GM19328 (cell line): ENCODE data around the gene B4GALT3.
"Not testable (repeated sequence)": the region's sequence is repeated elsewhere in the genome, so short reads cannot be mapped to it uniquely, and the experiment has no call there.

ENCODE experiments used
- ATAC-seq: cut with Tn5 transposase; IDR thresholded peaks from one replicate; pipeline ENCODE4 v1.9.1; 2021; ENCODE audit warnings: mild to moderate bottlenecking, moderate library complexity; ENCODE audit not compliant: unreplicated experiment

B4GALT3 gene

DNA sequence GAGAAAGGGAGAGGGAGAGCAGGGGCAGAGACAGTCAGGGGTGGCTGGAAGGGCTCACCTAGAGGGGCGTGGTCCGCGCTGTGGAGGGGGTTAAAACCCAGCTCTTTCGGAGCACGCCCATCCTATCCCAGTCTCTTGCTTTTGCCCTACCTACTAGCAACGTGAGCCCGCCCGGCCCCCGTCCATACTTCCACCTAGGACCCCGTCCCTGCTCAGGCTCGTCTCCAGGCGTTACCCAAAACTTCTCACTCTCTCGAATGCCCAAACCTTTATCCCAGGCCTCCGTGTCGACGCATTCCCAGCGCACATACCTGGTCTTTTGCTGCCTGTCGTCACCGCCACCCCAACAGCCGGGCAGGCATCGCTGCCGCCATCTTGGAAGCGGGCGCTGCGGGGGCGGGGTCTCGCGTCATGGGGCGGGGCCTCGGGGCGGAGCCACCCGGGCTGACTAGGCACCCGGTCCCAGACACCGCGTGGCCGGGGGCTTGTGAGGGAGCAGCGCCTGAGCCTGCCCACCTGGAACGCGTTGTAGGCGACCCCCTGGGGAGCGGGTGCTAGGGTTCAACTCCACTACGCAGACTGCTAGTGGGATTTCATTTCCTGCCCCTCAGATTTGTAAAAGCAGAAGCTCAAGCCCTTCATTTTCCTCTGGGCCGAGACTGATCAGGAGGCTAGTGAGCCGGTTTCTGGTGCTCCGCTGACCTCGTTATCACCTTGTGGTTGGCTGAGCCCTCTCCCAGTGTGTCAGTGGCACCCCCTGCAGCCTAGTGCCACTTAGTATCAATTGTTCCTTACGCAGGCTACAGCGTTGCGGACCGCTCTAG is at the start of gene B4GALT3:
Gene B4GALT3, minus strand, starts transcription at position 396 of the 824 bp plus-strand sequence. CDS start 1,447 bp downstream, outside the sequence.
- ATAC-seq, result peak; percentile 70

DNA sequence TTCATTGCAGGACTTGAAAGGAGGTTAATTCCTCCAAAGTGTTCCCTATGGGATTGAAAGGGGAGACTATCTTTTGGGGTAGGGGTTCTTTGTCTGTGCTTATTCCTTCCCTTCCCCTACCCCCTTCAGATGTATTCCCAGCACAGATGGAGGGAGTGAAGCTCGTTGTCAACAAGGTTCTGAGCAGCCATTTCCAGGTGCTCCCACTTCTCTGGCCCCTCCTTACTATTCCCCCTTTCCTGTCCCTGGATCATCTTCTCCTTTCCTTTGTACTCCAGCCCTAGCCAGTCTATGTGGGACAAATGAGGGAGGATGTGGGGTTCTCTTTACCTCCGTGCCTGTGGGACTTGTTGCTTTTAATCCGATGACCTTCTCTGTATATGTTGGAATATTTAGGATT is 49.5 kb upstream of the B4GALT3 start:
- ATAC-seq, result no peak

DNA sequence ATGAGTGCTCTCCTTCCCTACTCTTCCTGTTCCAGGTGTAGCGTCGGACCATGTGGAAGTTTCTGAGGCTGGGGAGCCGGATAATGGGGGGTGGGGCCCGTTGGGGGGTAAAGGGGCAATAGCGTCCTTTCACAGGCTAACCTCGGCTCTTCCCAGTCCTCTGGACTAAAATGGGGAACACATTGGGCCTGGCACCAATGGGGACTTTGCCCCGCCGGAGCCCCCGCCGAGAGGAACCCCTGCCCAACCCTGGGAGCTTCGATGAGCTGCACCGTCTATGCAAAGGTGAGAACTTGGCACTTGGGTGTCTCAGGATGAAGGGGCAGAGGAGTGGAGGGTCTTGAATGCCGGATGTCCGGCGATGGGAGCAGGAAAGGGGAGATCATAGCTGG is 49.0 kb upstream of the B4GALT3 start:
- ATAC-seq, result no peak

DNA sequence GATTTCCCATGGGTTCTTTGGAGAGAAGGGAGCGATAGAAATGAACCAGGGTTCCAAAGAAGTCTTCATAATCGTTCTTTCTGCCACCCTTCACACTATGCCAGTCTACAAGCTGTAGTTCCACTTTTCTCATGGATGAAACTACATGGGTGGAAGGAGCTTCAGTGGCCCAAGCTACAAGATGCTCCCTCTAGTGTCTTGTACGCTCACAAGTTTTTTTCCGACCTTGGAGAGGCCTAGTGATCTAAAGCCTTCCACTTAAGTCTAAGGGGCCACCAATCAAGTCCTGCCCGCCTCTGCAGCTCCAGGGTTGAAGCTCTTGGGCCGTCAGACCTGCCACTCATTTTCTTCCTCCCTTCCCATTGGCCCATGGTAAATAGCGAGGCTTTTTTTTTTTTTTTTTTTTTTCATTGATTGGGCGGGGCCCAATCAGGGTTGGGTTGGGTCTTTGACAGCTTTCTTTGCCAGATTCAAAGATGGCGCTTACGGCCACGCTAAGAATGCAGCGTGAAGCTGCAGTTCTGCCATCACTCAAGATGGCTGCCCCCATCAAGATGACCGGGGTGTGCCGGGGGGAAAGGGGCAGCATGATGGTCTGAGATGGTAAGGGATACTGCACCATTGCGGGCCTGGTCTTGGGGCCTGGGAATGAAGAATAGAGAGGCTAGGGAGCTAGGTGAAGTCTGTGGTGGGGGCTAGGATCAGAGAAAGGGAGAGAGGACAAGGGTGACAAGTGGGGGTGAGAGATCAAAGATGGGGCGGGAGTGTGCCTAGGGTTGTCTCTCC is 48.4 kb upstream of the B4GALT3 start, which contains the start of gene TOMM40L:
Gene TOMM40L, plus strand, starts transcription at position 527 of the 786 bp plus-strand sequence. CDS start 430 bp downstream, outside the sequence.
- peak; percentile 93 for ATAC-seq

DNA sequence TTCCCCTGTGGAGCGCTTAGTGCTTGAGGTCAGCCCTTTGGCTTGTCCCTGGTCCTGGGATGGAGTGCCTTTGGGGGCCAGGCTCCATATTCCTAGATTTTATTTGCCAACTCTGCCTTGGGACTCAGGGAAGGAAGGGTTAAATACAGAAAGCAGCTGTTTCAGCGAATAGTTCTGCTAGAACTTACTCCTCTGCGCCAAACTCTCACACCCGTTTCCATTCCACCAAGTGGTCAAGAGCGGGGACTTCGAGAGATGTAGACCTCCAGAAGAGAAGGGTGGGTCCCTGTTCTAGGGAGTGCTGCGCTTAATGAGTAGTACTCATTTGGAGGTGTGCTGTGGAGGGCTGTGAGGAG is 47.8 kb upstream of the B4GALT3 start:
- ATAC-seq, result no peak

DNA sequence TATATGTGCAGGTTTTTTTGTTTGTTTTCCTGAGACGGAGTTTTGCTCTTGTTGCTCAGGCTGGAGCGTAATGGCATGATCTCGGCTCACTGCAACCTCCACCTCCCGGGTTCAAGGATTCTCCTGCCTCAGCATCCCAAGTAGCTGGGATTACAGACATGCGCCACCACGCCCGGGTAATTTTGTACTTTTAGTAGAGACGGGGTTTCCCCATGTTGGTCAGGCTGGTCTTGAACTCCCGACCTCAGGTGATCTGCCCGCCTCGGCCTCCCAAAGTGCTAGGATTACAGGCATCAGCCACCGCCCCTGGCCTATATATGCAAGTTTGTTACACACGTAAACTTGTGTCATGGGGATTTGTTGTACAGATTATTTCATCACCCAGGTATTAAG is 47.4 kb upstream of the B4GALT3 start:
- not testable (repeated sequence) for ATAC-seq

DNA sequence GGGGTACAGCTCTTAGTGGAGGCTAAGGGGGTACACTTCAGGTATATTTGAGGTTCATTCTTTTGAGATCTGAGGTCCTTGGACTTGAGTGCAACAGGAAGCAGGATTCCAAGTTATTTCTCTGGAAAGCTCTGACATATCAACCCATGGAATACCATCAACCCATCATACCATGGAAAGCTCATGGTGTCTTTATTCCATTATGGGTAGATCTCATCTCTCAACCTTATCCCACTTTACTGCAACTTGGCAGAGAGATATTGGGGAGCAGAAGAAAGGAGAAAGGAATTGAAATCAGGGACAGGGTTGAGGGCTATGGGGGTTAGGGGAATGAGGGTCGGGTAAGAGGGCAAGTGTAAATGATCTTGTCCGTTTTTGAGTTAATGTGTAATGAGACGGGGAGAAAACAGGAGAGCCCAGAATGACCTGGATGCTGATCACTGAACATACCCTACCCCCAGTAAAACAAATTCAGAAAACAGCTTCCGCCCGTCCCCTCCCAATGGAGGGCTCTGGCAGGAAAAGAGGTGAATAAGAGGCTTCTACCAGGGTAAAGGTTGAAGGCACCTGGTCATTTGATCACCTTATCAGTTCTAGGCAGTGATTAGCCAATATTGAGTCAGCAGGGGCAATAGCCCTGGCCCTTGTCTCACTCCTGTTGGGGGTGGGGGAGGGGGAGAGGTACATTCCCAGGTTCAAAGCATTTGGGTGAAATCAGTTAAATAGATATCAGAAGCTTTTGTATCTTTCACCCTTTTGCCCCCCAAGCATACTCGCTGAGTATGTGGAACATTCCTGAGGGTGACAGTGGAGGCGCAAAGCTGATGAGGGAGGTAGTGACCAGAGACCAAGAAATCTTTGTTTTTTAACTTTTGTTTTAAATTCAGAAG is 46.7 kb upstream of the B4GALT3 start:
- ATAC-seq, result no peak

DNA sequence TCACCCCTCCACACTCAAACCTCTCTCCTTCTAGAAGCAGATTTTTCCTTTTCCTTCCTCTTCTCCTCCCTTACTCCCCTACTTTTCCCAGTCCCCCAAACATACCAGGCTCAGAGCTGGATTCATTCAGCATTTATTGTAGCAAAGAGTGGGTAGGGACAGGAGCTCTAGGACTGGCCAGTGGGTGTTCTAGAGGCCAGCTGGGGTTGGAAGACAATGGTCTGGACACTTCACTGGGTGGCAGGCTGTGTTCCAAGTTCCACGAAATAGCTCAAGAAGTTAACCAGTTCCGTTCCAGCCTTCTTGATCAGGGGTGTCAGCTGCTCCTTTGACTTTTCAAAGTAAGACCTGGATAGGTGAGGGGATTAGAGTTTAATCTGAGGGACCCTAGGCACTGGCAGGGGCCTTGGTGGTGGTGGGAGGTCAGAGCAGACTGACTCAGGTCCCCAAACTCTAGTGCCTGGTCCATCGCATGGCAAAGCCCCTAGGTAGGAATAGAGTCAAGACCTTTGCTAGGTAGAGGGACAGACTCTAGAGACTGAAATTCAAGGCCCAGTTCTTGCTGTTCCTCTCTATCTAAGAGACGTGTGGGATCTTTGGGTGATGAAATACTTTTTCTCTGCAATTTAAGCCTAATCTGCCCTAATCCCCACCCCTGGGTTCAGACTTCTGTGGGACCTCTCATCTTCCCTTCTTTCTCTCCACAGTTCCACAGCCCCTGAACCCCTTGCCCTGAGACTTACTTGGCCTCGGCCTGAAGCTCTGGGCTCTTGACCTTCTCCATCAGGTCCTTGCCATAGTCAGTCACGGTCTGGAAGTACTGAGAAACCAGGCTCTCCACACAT is 45.1 kb upstream of the B4GALT3 start:
- ATAC-seq, result no peak

DNA sequence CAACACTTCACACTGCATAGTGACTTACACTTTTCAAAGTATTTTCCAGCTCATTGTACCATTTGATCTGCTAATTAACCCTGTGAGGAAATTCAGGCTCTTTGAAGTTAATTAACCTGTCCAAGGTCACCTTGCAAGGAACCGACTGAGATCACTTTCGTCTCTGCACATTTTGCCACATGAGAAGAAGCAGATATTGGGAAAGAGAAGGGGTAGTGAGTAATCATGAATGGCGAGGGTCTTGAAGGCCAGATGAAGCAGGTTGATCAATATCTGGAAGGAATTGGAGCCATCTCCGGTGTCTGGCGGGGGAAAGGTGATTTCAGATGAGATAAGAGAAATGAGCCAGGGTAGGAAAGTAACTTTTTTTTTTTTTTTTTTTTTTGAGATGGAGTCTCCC is 42.7 kb upstream of the B4GALT3 start:
- ATAC-seq, result no peak

DNA sequence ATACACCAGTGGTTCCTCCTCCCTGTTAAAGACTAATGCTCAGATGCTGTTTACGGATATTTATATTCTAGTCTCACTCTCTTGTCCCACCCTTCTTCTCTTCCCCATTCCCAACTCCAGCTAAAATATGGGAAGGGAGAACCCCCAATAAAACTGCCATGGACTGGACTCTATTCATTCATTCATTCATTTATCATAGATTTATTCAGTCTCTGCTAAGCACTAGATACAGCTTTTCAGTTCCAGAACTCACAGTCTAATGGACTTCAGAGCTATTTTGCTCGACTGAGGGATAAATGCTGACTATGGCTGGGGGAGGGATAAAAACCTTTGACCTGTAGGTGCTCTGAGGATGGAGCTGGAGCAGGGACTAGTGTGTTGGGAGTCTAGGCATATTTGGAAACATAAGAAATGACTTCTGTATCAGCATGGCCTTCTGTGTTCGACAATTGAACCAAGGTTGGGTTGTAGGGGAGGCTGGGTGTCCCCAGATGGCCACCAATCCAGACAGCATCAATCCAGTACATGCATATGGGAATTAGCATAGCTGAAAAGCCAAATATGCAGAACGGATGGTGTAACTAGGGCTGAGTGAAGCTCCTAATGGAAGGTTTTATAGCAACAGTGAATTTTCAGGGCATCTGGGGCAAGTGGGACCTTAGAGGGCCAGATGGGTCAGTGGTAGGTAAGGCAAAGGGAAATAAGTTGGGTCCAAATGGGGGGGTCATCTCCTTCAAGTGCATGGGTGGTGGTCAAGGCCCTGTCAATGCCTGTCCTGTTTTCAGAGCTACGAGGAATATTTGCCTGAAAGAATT is 42.0 kb upstream of the B4GALT3 start:
- ATAC-seq, result no peak

DNA sequence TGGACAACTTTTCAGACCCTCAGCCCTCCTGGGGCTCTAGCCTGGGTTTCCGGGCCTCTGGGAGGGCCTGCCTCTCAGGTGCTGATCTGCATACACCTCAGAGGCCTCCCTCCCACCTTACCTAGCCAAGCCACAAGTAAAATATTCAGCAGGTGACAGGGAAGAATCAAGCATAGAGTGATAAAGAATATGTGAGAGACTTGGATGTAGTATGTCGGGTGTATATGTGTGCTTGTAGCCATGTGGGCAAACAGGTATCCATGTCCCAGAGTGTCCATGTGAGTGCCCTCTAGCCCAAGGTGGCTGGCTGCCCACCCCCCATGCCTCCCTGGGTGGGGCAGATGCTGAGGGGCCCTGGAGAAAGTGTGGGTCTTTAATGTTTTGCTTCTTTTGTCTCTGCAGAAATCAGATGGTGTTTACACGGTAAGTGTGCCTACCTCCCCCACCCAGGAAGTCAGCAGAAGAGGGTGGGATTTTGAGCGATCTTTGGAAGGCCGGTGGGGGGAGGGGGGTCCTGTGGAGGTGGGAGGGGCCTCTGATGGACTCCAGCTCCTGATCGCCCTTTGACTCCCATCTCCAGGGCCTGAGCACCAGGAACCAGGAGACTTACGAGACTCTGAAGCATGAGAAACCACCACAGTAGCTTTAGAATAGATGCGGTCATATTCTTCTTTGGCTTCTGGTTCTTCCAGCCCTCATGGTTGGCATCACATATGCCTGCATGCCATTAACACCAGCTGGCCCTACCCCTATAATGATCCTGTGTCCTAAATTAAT is 41.2 kb upstream of the B4GALT3 start:
- ATAC-seq, result no peak

DNA sequence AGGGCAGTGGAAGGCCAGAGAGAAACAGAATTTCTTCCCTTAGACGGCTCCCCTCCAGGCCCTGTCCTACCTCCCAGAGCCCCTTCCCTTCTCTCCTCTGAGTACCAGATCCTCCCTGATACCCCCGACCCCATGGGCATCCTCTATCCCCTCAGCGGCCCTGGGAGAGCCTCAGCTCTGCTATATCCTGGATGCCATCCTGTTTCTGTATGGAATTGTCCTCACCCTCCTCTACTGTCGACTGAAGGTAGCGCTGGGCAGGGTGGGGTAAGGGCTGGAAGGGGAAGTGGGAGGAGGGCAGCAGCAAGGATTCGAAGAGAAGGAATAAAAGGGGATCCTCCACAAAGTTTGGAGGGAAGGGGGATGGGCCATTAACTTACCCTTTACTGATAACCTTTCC is 40.5 kb upstream of the B4GALT3 start:
- ATAC-seq, result no peak

DNA sequence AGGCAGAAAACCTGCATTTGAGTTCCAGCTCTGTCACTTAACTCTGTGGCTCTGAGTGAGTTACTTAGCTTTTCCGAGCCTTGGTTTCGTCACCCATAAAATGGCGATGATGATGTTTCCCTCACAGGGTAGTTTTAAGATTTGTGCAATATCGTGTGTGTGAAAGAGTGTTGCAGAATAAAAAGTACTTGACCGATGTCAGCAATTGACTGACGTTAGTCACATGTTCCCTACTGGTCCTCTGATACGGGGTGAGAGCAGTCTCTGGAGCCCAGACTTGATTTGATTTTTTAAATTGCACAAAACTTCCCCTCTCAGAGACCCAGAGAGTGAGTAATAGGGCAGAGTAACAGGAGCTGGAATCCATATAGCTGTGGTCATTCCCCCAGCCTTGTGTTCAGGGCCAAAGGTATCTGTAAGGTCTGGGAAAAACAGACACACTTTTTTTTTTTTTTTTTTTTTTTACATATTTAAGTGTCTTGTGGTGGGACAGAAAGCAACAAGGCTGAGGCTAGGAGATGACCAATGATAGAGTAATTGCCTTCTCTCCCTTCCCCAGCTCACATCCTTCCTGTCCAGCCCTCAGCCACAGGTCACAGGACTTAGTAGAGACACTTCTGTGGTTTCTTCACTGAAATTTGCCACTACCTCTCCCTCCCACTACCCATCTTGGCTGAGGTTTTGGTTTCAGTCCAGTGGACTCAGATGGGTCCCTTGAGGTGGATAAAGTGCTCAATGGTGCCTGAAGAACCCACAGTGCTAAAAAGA is 39.8 kb upstream of the B4GALT3 start:
- peak; percentile 78 for ATAC-seq

DNA sequence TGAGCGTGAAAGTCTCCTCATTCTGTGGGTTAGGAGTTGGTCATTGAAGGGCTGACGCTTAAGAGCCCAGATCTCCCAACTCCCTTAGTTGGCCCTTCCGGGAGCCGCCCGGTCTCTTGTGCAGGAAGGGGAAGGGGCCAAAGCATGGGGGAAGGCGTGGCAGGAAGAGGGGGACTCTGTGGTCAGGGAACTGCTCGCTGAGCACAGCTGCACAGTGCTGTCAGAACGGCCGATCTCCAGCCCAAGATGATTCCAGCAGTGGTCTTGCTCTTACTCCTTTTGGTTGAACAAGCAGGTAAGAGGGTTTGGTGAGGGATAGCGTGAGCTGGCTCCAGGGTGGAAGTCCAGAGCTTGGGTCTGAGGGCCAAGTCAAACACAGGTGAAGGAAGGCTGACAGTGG is 37.8 kb upstream of the B4GALT3 start, which contains the start of gene FCER1G:
Gene FCER1G, plus strand, starts transcription at position 220 of the 400 bp plus-strand sequence. Its CDS starts 27 bp downstream, at position 247.
- no peak for ATAC-seq

DNA sequence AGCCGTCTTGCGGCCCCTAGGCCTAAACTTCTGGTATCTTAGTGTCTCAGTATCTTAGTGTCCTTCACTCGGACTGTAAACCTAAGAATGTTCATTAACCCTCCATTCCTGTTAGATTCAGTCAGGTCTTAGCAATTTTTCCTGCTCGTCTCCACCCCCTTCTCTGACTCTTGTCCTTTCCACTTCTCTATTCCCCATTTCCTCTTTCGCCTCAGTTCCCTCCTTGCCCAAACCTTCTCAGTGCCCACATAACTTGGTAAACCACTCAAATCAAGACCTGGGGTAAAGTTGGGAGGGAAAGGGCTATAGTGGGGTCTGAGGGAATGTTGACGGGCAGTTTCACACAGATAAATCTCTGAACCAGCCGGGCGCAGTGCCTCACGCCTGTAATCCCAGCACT is 37.1 kb upstream of the B4GALT3 start:
- no peak for ATAC-seq

DNA sequence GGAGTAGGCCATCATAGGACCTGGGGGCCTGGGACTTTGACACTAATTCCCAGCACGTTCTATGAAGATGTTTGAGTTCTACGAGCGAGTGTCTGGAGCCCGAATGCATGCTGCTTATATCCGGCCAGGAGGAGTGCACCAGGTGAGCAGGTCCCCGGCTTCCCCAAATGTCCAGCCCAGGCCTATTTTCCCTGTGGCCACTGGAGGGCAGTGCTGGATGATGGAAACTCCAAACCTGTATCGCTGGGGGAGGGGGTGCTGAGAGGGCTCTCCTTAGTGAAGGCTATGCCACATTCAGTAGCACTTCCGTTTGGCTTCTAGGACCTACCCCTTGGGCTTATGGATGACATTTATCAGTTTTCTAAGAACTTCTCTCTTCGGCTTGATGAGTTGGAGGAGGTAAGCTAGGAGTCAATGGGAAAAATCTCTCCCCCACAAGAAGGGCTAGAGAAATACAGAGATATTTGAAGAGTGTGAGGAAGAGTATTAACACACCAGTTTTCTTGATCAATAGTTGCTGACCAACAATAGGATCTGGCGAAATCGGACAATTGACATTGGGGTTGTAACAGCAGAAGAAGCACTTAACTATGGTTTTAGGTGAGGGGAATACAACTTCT is 32.6 kb upstream of the B4GALT3 start:
- ATAC-seq, result no peak

DNA sequence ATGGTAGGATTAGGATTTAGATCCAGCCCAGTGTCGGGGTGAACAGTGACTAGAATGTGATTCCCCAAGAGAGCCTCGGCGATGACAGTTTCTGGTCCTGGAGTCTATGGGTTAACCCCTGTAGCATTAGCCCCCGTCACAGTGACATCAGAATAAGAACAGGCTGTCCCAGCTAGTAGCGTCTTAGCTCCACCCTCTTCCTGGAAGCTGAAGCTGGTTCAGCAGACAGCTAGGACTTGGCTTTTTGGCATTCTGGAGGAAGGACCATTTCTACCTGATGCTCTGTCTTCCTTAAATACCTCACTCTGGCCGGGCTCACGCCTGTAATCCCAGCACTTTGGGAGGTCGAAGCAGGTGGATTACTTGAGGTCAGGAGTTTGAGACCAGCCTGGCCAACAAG is 29.9 kb upstream of the B4GALT3 start:
- no peak for ATAC-seq
